H4 (cell line): ENCODE measurements around the gene LPIN2. TPM values are rescaled to one million over a fixed set of nuclear protein-coding genes. Genes with fewer than 3 reads are reported as not detected.
A peak's percentile ranks its signal among the peaks of the same experiment; 100 is the strongest.
"Not testable (repeated sequence)": the region's sequence is repeated elsewhere in the genome, so short reads cannot be mapped to it uniquely, and the experiment has no call there.

ENCODE experiments used
- DNase-seq: peaks from one replicate; pipeline ENCODE4 v3.0.0-alpha.2; 2015; ENCODE audit warnings: low spot score
- total RNA-seq: library from RNA; depleted of rRNA; stranded (reverse); fragments of >200 nt; shearing (Covaris generic); gene quantifications from 2 replicates; pipeline ENCODE4 v1.2.3, GENCODE V29; 2014

The LPIN2 gene
- total RNA-seq, 1 experiment from 2014 or later, result 17.1 TPM

DNA sequence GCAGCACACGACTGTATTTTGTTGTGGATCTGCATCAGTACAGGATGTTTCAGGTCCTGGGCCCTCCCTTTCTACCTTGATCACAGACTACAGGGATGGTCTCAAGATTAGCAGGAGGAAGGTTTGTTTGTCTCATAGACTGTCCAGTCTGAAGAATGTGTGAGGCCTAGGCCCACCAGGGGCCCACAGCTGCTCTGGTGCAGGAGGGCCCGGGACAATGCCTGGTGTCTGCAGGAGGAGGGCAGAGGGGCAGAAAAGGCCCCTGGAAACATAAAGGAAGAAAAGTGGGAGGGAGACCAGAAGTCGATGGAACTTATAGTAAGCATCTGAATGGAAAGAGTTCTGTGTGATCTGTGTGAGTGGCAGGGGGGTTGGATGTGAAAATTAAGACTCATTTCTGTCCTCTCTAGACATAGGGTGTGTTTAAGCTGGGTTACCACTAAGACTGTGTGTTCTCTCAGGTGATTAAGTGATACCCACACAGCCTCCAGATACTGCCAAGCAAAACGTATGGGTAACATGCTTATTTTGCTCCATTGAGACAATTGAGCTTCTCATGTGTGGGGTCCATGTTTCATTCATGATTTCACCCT, 33.4 kb upstream of the LPIN2 start:
- no peak for DNase-seq

- DNase-seq, result no peak
Measured at GRCh38 chr18:3044931-3045698, 32.2 kb upstream of the LPIN2 start.

DNA sequence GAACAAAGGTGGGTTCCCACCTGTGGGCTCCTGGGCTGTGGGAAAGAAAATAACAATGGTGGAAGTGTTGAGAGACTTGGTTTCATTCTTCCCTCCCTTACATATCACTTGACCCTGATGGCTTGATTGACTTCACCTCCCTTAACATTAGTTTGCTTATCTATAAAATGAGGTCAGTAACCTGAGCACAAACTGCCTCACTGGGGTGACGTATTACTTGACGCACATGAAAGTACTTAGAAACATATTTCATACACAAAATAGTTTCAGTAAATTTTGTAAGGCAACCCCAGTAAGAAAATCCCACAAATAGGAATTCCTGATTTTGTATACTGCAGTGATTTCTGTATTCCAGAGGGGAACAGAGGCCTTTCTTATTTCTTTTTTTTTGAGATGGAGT, 29.4 kb upstream of the LPIN2 start:
- no peak for DNase-seq

- DNase-seq, result no peak
Measured at GRCh38 chr18:3041843-3042242, 28.9 kb upstream of the LPIN2 start.

- DNase-seq, result no peak
Measured at GRCh38 chr18:3040881-3041280, 27.9 kb upstream of the LPIN2 start.

DNA sequence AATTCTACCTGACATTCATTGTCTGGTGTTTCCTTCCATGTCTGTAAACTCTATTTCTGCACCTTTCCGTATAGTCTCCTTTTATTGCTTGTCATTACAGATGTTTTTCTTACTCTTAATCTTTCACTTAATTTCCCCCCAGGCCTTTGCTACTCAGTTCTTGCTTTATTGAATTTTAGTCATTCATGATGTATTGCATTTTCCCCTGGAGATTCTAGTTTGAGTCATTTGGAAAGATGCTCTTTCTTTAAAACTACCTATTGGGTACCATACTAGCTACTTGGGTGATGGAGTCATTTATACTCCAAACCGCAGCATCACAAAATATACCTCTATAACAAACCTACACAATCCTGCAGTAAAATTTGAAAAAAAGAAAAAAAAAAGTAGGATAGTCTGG, 27.2 kb upstream of the LPIN2 start:
- no peak for DNase-seq

DNA sequence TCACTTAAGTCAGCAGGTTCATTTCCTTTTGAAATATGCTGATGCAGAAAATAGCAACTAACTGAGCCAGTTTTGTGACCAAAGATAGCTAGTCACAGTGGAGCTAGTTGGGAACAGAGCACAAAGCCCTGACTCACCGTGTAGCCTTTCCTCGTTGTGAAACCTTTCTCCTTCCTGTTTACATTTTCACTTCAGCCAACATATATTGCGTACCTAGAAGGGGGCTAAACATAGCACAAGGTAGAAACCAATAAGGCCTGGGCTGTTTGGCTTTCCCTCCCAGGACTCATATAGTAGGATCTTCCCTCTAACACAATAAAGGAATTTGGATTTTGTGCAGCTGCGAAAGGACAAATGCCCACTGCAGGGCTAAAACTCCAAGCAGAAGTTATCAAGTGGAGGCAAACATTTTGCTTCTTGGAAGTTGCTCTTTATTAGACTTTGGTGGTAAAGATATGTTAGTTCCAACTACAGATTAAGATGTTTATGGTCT, 24.5 kb upstream of the LPIN2 start:
- peak; percentile 94 for DNase-seq

- no peak for DNase-seq
Measured at GRCh38 chr18:3036108-3036507, 23.2 kb upstream of the LPIN2 start.

DNA sequence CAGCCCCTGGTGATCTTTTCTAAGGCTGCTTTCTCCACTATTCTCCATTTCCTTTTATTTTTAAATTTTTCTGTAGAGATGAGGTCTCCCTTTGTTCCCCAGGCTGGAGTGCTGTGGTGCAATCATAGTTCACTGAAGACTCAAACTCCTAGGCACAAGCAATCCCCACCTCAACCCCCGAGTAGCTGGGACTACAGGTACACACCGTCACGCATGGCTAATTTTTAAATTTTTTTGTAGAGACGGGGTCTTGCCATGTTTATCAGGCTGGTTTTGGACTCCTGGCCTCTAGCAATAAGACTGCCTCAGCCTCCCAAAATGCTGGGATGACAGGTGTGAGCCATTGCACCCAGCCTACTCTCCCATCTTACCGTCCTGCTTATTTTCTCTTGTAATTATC, 22.7 kb upstream of the LPIN2 start:
- no peak for DNase-seq

DNA sequence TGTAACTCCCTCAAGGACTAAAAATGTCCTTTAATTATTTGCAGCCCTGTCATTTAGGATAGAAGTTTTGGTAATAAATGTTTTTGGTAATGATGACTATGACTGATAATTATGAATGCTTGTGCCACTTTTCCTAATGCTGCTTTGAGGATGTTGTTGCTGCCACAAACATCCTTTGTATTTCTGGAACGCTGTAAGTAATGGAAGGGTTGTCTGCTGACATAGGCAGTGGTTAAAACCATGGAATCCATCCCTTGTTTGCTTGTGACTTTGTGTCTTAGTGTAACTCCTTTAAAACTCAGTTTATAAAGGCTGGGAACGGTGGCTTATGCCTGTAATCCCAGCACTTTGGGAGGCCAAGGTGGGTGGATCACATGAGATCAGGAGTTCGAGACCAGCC, 19.8 kb upstream of the LPIN2 start:
- DNase-seq, result no peak

DNA sequence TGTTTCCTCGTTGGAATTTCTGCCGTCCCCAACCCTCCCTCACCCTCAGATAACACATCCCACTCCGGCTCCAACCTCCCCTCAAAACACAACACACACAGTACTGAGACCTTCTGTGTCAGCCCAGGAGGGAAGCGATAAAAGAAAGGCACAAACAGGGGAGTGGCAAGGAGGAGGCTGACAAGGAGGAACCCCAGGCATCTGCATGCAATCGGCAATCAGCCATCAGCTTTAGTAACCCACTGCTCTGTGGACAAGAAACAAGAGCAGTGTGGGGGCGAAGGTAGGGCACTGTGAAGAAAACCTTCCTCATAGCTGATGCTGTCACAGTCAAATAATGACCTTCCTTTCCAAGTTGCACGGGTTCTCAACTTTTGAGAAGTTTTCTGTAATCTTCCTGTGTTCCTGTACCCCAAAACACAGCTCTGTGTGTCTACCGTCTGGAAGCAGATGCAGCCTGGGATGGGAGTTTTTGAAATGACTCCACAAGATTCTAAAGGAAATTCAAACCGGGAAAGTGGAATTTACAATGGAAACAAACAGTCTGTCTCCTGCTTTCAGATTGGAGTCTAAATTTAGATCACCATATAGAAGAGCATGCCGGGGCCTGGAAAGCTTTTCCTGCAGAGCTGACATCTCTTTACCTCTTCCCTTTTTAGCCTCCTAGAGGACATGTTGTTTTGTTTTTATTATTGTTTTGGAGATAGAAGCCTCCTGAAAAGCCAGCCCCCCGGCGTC, 16.4 kb upstream of the LPIN2 start:
- no peak for DNase-seq

GRCh38 chr18:3028115-3028514, 15.2 kb upstream of the LPIN2 start:
- DNase-seq, result not testable (repeated sequence)

- DNase-seq, result no peak
Measured at GRCh38 chr18:3027370-3027891, 14.5 kb upstream of the LPIN2 start.

DNA sequence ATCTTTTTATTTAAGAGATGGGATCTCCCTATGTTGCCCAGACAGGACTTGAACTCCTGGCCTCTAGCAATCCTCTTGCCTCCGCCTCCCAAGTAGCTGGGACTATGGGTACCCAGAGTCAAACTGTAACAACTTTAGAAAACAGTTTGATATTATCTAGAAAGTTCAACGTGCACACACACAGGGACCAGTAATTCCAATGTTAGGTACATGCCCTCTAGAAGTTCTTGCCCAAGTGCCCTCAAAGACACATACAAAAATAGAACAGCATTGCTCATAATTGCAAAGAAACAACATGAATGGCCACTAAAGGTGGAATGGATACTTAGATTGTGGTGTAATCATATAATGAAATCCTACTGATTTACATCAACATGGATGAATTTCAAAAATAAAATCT, 12.6 kb upstream of the LPIN2 start:
- DNase-seq, result no peak

DNA sequence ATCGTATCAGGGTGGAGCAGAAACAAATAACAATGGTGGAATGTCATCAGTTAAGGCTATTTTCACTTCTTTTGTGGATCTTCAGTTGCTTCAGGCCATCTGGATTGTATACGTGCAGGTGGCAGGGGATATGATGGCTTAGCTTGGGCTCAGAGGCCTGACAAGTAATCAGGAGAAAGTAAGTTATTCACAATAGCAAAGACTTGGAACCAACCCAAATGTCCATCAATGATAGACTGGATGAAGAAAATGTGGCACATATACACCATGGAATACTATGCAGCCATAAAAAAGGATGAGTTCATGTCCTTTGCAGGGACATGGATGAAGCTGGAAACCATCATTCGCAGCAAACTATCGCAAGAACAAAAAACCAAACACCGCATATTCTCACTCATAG, 10.7 kb upstream of the LPIN2 start:
- not testable (repeated sequence) for DNase-seq

- DNase-seq, result no peak
Measured at GRCh38 chr18:3016585-3017297, 3.8 kb upstream of the LPIN2 start.

- DNase-seq, result no peak
Measured at GRCh38 chr18:3015851-3016250, 2.9 kb upstream of the LPIN2 start.

DNA sequence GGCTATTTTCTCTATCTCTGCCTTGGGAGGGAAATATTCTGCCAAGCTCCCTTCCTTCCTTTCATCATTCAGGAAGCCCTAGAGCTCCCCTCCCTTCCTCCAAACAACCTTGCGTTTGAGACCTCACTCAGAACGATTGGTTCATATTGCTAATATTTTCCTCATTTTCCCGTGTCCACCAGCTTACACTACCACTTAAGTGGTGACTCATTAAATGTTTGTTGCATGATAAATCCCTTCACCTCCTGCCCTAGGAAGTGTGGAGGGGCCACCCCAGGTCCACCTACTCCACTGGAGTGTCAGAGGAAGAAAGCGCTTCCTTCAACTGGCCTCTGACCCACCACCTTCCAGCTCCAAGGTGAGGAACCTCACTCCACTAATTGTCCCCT, 2.3 kb upstream of the LPIN2 start:
- peak; percentile 63 for DNase-seq

DNA sequence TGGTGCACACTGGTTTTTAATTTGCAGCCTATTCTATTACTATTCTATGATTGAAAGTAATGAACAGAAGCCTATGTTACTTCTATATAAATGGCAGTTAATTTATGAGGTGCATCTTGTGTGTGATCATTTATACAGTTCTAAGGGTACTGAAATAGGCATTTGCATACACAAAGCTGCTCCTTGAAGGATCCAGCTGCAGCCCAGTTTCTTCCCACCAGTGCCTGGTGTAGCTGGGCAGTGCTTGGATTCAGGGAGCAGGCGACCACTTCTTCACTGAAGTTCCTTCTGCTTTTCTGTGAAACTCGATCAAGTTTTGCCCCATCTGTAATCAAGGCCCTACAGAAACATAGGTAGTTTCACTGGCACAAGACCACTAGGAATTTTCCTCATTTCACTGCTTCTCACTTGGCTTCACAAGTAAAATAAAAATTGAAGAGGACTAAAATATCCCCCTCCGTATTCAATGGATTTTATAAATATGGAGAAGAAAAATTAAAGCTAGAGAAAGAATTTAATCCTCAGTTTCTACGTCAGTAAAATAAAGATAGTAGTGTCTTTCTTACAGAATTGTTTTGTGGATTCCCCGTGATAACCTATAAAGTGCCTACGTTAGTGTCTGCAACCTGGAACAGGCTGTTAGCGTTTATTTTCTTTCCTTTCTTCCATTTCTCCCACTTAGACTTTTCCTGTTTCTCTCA, 1.7 kb upstream of the LPIN2 start:
- DNase-seq, result no peak

DNA sequence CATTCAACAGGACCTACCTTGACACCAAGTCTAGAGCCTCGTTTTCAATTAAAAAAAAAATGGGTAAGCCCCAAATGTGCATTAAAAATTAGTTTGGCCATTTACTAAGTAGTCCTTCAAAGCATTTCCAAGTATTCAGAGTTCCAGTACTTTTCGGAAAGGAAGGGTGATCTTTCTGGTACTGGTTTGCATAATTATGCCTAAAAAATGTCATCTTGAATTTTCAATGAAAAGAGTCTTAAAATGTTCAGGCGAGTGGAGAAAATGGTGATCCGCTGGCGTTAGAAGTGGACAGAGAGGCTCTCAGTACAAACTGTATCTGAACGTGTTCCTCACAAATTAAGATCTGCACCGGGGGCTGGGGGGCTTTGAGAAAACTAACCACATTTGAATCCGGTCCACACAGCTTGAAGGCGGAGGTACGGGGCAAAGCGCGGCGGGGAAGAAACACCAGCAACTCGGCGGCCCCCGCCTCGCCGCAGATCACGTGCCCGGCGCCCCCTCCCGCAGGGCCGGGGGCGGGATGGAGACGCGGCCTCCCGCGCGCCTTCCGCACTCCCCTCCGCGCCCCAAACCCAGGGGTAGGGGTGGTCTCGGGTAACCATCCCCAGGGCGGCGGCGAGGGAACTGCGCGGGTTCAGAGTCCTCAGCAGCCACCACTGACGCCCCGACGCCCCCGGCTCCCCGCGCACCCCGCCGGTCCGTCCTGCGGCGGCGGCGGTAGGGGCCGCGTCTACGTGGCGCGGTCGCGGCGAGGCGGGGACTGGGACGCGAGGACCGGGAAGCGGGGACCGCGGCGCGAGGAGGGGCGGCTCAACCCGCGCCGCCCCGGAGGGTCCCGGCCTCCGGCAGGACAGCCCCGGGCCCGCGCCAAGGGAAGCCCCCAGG, 564 bp downstream of the LPIN2 start:
- no peak for DNase-seq
